IMR-90 (cell line): ENCODE data around the gene SF3B5. TPM values are rescaled to one million over a fixed set of nuclear protein-coding genes. Genes with fewer than 3 reads are reported as not detected.

Experiments used
- ATAC-seq: fragments of 200-7000 bp; cut with Tn5 transposase; 2 replicates; pipeline ENCODE4 v1.9.1; 2020; ENCODE audit warnings: low read depth, mild to moderate bottlenecking, moderate library complexity
- BruUV-seq: library from RNA; stranded (reverse); fragments of 400-500 nt; replicated peaks from 2 replicates; lab custom pipeline; 2021; lab: Mats Ljungman, UMichigan
- CTCF ChIA-PET: fragments of 300-600 bp; formaldehyde crosslinking; extraction: SDS; loops from one replicate; lab custom pipeline; 2021; ENCODE audit warnings: antibody characterized with exemption; lab: Yijun Ruan, JAX
- POLR2A ChIA-PET: fragments of 300-600 bp; sonication (Branson Sonifier 250); formaldehyde crosslinking; loops from one replicate; lab custom pipeline; 2022; ENCODE audit warnings: antibody characterized with exemption; ENCODE audit not compliant: unreplicated experiment; lab: Charles Lee
- DNase-seq: peaks from one replicate; pipeline ENCODE4 v3.0.0; 2013
- H2AFZ ChIP-seq: replicated peaks from 2 replicates; pipeline ENCODE3; 2013; ENCODE audit warnings: low read length, mild to moderate bottlenecking; ENCODE audit not compliant: poor library complexity
- H2AK5ac ChIP-seq: 2 replicates; pipeline ENCODE4 v1.6.1; 2013; ENCODE audit warnings: low read depth, low read length, inconsistent platforms
- H2AK9ac ChIP-seq: replicated peaks from 2 replicates; pipeline ENCODE3; 2013; ENCODE audit warnings: mild to moderate bottlenecking, low read depth, low read length, moderate library complexity; ENCODE audit not compliant: poor library complexity
- H2BK120ac ChIP-seq: 2 replicates; pipeline ENCODE4 v1.6.1; 2013; ENCODE audit warnings: low read depth, low read length, inconsistent platforms
- H2BK15ac ChIP-seq: 3 replicates; pipeline ENCODE4 v1.6.1; 2013; ENCODE audit warnings: low read depth, low read length, inconsistent platforms
- H2BK20ac ChIP-seq: 2 replicates; pipeline ENCODE4 v1.6.1; 2013; ENCODE audit warnings: low read depth, mild to moderate bottlenecking, inconsistent platforms, low read length, moderate library complexity
- H2BK5ac ChIP-seq: 2 replicates; pipeline ENCODE4 v1.6.1; 2013; ENCODE audit warnings: mild to moderate bottlenecking, low read depth, low read length, inconsistent platforms; ENCODE audit not compliant: poor library complexity, severe bottlenecking
- H3K14ac ChIP-seq: replicated peaks from 2 replicates; pipeline ENCODE4 v1.6.1; 2013; ENCODE audit warnings: low read depth, low read length, inconsistent platforms
- H3K18ac ChIP-seq: 2 replicates; pipeline ENCODE4 v1.6.1; 2013; ENCODE audit warnings: low read depth, low read length, control low read depth
- H3K23ac ChIP-seq: 2 replicates; pipeline ENCODE4 v1.6.1; 2013; ENCODE audit warnings: low read depth, low read length, inconsistent platforms
- H3K27ac ChIP-seq: 2 replicates; pipeline ENCODE4 v1.5.1; 2013; ENCODE audit warnings: mild to moderate bottlenecking, control low read depth, low read length; ENCODE audit not compliant: insufficient read depth
- H3K27me3 ChIP-seq: 2 replicates; pipeline ENCODE4 v1.6.1; 2013; ENCODE audit warnings: low read length; ENCODE audit not compliant: control insufficient read depth, insufficient read depth
- H3K36me3 ChIP-seq: 2 replicates; pipeline ENCODE4 v1.6.1; 2013; ENCODE audit warnings: low read length, mixed read lengths; ENCODE audit not compliant: control insufficient read depth, insufficient read depth
- H3K4ac ChIP-seq: 2 replicates; pipeline ENCODE4 v1.6.1; 2013; ENCODE audit warnings: low read depth, low read length, inconsistent platforms
- H3K4me1 ChIP-seq: 2 replicates; pipeline ENCODE4 v1.6.1; 2013; ENCODE audit warnings: low read length, mixed read lengths; ENCODE audit not compliant: control insufficient read depth, insufficient read depth
- H3K4me2 ChIP-seq: 2 replicates; pipeline ENCODE4 v1.6.1; 2013; ENCODE audit warnings: low read depth, mild to moderate bottlenecking, control low read depth, low read length, moderate library complexity
- H3K4me3 ChIP-seq: 2 replicates; pipeline ENCODE4 v1.5.1; 2013; ENCODE audit warnings: low read depth, mild to moderate bottlenecking, control low read depth, low read length, moderate library complexity; ENCODE audit not compliant: insufficient read depth
- H3K56ac ChIP-seq: 2 replicates; pipeline ENCODE4 v1.6.1; 2013; ENCODE audit warnings: low read length, inconsistent platforms; ENCODE audit not compliant: insufficient read depth; ENCODE audit errors: extremely low read depth
- H3K79me1 ChIP-seq, 2 experiments: 2 replicates each; pipeline ENCODE4 v1.6.1; 2013; ENCODE audit warnings: low read length in 2 of 2, inconsistent platforms in 1 of 2, low read depth in 1 of 2
- H3K9ac ChIP-seq: 2 replicates; pipeline ENCODE4 v1.6.1; 2013; ENCODE audit warnings: low read depth, low read length, control low read depth
- H3K9me1 ChIP-seq: 2 replicates; pipeline ENCODE4 v1.6.1; 2013; ENCODE audit warnings: low read length, inconsistent platforms; ENCODE audit not compliant: insufficient read depth
- H3K9me3 ChIP-seq: 2 replicates; pipeline ENCODE4 v1.6.1; 2013; ENCODE audit warnings: low read length; ENCODE audit not compliant: control insufficient read depth, insufficient read depth
- H4K20me1 ChIP-seq: 2 replicates; pipeline ENCODE4 v1.6.1; 2013; ENCODE audit warnings: low read length, inconsistent platforms; ENCODE audit not compliant: insufficient read depth
- H4K5ac ChIP-seq: 2 replicates; pipeline ENCODE4 v1.6.1; 2013; ENCODE audit warnings: mild to moderate bottlenecking, low read depth, low read length, control low read depth
- H4K8ac ChIP-seq, 2 experiments: 2 replicates each; pipeline ENCODE4 v1.6.1; 2013; ENCODE audit warnings: low read depth in 2 of 2, low read length in 2 of 2, control low read depth in 1 of 2, inconsistent platforms in 1 of 2
- H4K91ac ChIP-seq: 2 replicates; pipeline ENCODE4 v1.6.1; 2013; ENCODE audit warnings: low read depth, low read length, inconsistent platforms; ENCODE audit not compliant: insufficient read depth
- BHLHE40 ChIP-seq: fragments of 150-350 bp; IDR thresholded peaks from 2 replicates; pipeline ENCODE4 v1.6.1; 2016; ENCODE audit warnings: mild to moderate bottlenecking, low read depth, low read length
- CEBPB ChIP-seq: IDR thresholded peaks from 2 replicates; pipeline ENCODE4 v1.6.1; 2012; ENCODE audit warnings: low read depth, low read length, improper control_type of control experiment
- CHD1 ChIP-seq: IDR thresholded peaks from 2 replicates; pipeline ENCODE4 v1.6.1; 2012; ENCODE audit warnings: low read depth, low read length, improper control_type of control experiment
- MAFK ChIP-seq: IDR thresholded peaks from 2 replicates; pipeline ENCODE4 v1.6.1; 2012; ENCODE audit warnings: low read depth, low read length, improper control_type of control experiment
- MAZ ChIP-seq: IDR thresholded peaks from 2 replicates; pipeline ENCODE4 v1.6.1; 2012; ENCODE audit warnings: low read depth, mild to moderate bottlenecking, low read length, improper control_type of control experiment, moderate library complexity, borderline replicate concordance
- MXI1 ChIP-seq: IDR thresholded peaks from 2 replicates; pipeline ENCODE4 v1.6.1; 2012; ENCODE audit warnings: low read depth, mild to moderate bottlenecking, low read length, moderate library complexity, borderline replicate concordance
- NFE2L2 ChIP-seq: fragments of 150-350 bp; IDR thresholded peaks from 2 replicates; pipeline ENCODE4 v1.6.1; 2016; ENCODE audit warnings: low read depth, mild to moderate bottlenecking, low read length
- POLR2A ChIP-seq: IDR thresholded peaks from 2 replicates; pipeline ENCODE4 v1.6.1; 2012; ENCODE audit warnings: mild to moderate bottlenecking, low read depth, low read length
- RAD21 ChIP-seq: IDR thresholded peaks from 2 replicates; pipeline ENCODE4 v1.6.1; 2012; ENCODE audit warnings: low read length, improper control_type of control experiment
- RCOR1 ChIP-seq: IDR thresholded peaks from 2 replicates; pipeline ENCODE4 v1.6.1; 2012; ENCODE audit warnings: mild to moderate bottlenecking, low read length, improper control_type of control experiment; ENCODE audit not compliant: insufficient replicate concordance
- RFX5 ChIP-seq: IDR thresholded peaks from 2 replicates; pipeline ENCODE4 v1.8.0; 2012; ENCODE audit warnings: low read depth, mild to moderate bottlenecking, low read length, moderate library complexity
- WGBS, 2 experiments: methylation state at CpG; one replicate each; pipeline versions ENCODE4 v1.1.5 to v1.1.7; 2013; ENCODE audit warnings: missing lambda C conversion rate in 2 of 2; ENCODE audit not compliant: insufficient read length in 1 of 2; ENCODE audit errors: extremely low coverage in 2 of 2; 5-methylcytosine and 5-hydroxymethylcytosine counted together
- dilution Hi-C: fragments of 300-500 bp; cut with HindIII; formaldehyde crosslinking; loops from one replicate; pipeline ENCODE4 v1.14.3; 2018; ENCODE audit warnings: low sequenced_read_pairs; ENCODE audit not compliant: unreplicated experiment
- in situ Hi-C: fragments of 300-500 bp; cut with MboI; formaldehyde crosslinking; loops from 3 replicates; pipeline ENCODE4 v1.14.3; 2019; ENCODE audit warnings: low sequenced_read_pairs, inconsistent platforms, mixed read lengths
- intact Hi-C: fragments of 100-400 bp; cut with micrococcal nuclease; formaldehyde crosslinking; loops from 2 replicates; pipeline ENCODE4 v1.10.0; 2022
- polyA plus RNA-seq, 3 experiments: library from polyadenylated mRNA; depleted of rRNA; stranded (reverse); fragments of >200 nt; gene quantifications; 2 replicates each; pipeline ENCODE4 v1.2.3, GENCODE V29; 2012; ENCODE audit warnings: low replicate concordance in 1 of 3
- total RNA-seq: library from RNA; depleted of rRNA; stranded (reverse); fragments of >200 nt; gene quantifications from 2 replicates; pipeline ENCODE4 v1.2.3, GENCODE V29; 2012
- TF ChIP-seq, protein P1 (sequence below): fragments of 150-350 bp; IDR thresholded peaks from 2 replicates; pipeline ENCODE4 v1.6.1; 2017; ENCODE audit warnings: mild to moderate bottlenecking, antibody characterized with exemption, low read length, low read depth
- TF ChIP-seq, protein P2 (sequence below): conservative IDR thresholded peaks from 2 replicates; pipeline ENCODE4 v1.5.1; 2012; ENCODE audit warnings: mild to moderate bottlenecking, low read depth, low read length, improper control_type of control experiment
- TF ChIP-seq, protein P3 (sequence below): fragments of 150-350 bp; IDR thresholded peaks from 2 replicates; pipeline ENCODE4 v1.6.1; 2016; ENCODE audit warnings: low read depth, mild to moderate bottlenecking, low read length, moderate library complexity, borderline replicate concordance

The SF3B5 gene
- total and polyA plus RNA-seq, 2 of the 4 experiments (the other 2 are of a cell fraction) = 227 to 333 TPM

DNA sequence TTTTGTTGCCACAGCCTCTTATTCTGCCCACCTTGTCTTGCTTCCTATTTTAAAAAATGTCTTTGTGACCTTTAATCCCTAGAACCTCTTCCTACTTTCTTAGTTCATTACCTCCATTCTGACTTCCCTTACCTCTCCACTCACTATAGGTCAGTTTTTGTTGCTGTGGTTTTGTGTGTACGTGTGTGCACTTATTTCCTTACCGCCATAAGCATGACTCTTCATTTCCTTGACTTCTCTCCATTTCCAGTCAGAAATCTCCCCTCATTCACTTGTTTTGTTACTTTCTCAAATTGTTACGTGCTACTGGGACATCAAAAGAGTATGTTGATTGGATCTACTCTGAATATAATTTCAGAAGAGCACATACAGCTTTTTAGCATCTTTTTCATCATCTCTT is 26.6 kb downstream of the SF3B5 start:
- CTCF ChIA-PET = no interaction called here
- TF ChIP-seq CEBPB = no peak
- no peak for TF ChIP-seq MAZ
- TF ChIP-seq NFE2L2 = no peak
- TF ChIP-seq MAFK = no peak
- TF ChIP-seq MXI1 = no peak
- TF ChIP-seq POLR2A = no peak
- TF ChIP-seq, protein P1, sequence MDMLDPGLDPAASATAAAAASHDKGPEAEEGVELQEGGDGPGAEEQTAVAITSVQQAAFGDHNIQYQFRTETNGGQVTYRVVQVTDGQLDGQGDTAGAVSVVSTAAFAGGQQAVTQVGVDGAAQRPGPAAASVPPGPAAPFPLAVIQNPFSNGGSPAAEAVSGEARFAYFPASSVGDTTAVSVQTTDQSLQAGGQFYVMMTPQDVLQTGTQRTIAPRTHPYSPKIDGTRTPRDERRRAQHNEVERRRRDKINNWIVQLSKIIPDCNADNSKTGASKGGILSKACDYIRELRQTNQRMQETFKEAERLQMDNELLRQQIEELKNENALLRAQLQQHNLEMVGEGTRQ = no peak
- TF ChIP-seq RCOR1 = no peak
- no peak for TF ChIP-seq CHD1
- TF ChIP-seq BHLHE40 = no peak
- TF ChIP-seq, protein P2, sequence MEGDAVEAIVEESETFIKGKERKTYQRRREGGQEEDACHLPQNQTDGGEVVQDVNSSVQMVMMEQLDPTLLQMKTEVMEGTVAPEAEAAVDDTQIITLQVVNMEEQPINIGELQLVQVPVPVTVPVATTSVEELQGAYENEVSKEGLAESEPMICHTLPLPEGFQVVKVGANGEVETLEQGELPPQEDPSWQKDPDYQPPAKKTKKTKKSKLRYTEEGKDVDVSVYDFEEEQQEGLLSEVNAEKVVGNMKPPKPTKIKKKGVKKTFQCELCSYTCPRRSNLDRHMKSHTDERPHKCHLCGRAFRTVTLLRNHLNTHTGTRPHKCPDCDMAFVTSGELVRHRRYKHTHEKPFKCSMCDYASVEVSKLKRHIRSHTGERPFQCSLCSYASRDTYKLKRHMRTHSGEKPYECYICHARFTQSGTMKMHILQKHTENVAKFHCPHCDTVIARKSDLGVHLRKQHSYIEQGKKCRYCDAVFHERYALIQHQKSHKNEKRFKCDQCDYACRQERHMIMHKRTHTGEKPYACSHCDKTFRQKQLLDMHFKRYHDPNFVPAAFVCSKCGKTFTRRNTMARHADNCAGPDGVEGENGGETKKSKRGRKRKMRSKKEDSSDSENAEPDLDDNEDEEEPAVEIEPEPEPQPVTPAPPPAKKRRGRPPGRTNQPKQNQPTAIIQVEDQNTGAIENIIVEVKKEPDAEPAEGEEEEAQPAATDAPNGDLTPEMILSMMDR = no peak
- TF ChIP-seq, protein P3, sequence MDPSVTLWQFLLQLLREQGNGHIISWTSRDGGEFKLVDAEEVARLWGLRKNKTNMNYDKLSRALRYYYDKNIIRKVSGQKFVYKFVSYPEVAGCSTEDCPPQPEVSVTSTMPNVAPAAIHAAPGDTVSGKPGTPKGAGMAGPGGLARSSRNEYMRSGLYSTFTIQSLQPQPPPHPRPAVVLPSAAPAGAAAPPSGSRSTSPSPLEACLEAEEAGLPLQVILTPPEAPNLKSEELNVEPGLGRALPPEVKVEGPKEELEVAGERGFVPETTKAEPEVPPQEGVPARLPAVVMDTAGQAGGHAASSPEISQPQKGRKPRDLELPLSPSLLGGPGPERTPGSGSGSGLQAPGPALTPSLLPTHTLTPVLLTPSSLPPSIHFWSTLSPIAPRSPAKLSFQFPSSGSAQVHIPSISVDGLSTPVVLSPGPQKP = no peak
- no peak for TF ChIP-seq RFX5
- TF ChIP-seq RAD21 = no peak
- Histone ChIP-seq H4K5ac (no peak overlapping the region), H3K18ac (no peak overlapping the region), H3K79me1 (no peaks in the 10 kb centered on the region), H4K91ac (no peak overlapping the region), H2BK20ac (no peak overlapping the region), H2BK15ac (no peak overlapping the region), H4K8ac (no peak overlapping the region), H3K4ac (no peak overlapping the region), H3K14ac (no peak overlapping the region), H2AK9ac (no peak overlapping the region), H3K9me3 (no peaks in the 10 kb centered on the region), H3K4me1 (peaks cover 3% of the 10 kb centered on the region; the same call in 1 of the 2 replicates), H2BK5ac (no peak overlapping the region), H3K36me3 (no peaks in the 10 kb centered on the region), H3K9me1 (0 out of 2 replicates have a peak, but pooled peaks cover 4% of the 10 kb centered on the region), H3K27me3 (peaks cover 59% of the 10 kb centered on the region), H3K9ac (no peak overlapping the region), H4K20me1 (no peaks in the 10 kb centered on the region), H2BK120ac (no peak overlapping the region), H3K56ac (no peak overlapping the region), H2AFZ (no peak overlapping the region), H2AK5ac (no peak overlapping the region), H3K4me2 (no peak overlapping the region), H3K4me3 (no peak overlapping the region), H3K27ac (no peak overlapping the region), H3K23ac (no peak overlapping the region)
- POLR2A ChIA-PET = no interaction called here
- no peak for ATAC-seq
- intact Hi-C loops = no loop called here
- dilution Hi-C loops = no loop called here
- no peak for DNase-seq
- in situ Hi-C loops = no loop called here
- WGBS, 2 experiments = no CpG with 5 or more reads among the region's 3 CpGs
- BruUV-seq = no TSS peak
